IPS-18a (cell line): ENCODE measurements around the gene FMN2.

ENCODE experiments used
- H3K27ac ChIP-seq: one replicate; pipeline ENCODE4 v1.5.1; 2013; ENCODE audit warnings: low read length
- H3K27me3 ChIP-seq: one replicate; pipeline ENCODE4 v1.6.1; 2013; ENCODE audit warnings: mild to moderate bottlenecking, low read length; ENCODE audit not compliant: control insufficient read depth, insufficient read depth
- H3K36me3 ChIP-seq: one replicate; pipeline ENCODE4 v1.6.1; 2013; ENCODE audit warnings: low read depth, low read length; ENCODE audit not compliant: control insufficient read depth
- H3K4me1 ChIP-seq: one replicate; pipeline ENCODE4 v1.6.1; 2013; ENCODE audit warnings: low read depth, low read length; ENCODE audit not compliant: control insufficient read depth
- H3K4me3 ChIP-seq: one replicate; pipeline ENCODE4 v1.5.1; 2013; ENCODE audit warnings: low read length
- H3K9ac ChIP-seq: one replicate; pipeline ENCODE4 v1.6.1; 2013; ENCODE audit warnings: mild to moderate bottlenecking, low read length, moderate library complexity
- H3K9me3 ChIP-seq: one replicate; pipeline ENCODE4 v1.6.1; 2013; ENCODE audit warnings: low read depth, low read length; ENCODE audit not compliant: control insufficient read depth

Gene FMN2

GRCh38 chr1:240501115-240501514, 409.4 kb downstream of the FMN2 start:
- H3K4me1 ChIP-seq: no peaks in the 10 kb centered on the region
- H3K9ac ChIP-seq: no peak overlapping the region
- no peaks in the 10 kb centered on the region for H3K9me3 ChIP-seq
- H3K27me3 ChIP-seq: no peaks in the 10 kb centered on the region
- H3K27ac ChIP-seq: no peak overlapping the region
- no peak overlapping the region for H3K4me3 ChIP-seq
- H3K36me3 ChIP-seq: no peaks in the 10 kb centered on the region

- no peak overlapping the region for H3K27ac ChIP-seq
- no peaks in the 10 kb centered on the region for H3K27me3 ChIP-seq
- no peaks in the 10 kb centered on the region for H3K9me3 ChIP-seq
- no peaks in the 10 kb centered on the region for H3K36me3 ChIP-seq
- no peak overlapping the region for H3K4me3 ChIP-seq
- no peak overlapping the region for H3K9ac ChIP-seq
- H3K4me1 ChIP-seq: no peaks in the 10 kb centered on the region
Observed at GRCh38 chr1:240503036-240503435, 411.4 kb downstream of the FMN2 start.

- H3K9ac ChIP-seq: no peak overlapping the region
- no peak overlapping the region for H3K27ac ChIP-seq
- H3K36me3 ChIP-seq: no peaks in the 10 kb centered on the region
- no peaks in the 10 kb centered on the region for H3K4me1 ChIP-seq
- H3K27me3 ChIP-seq: no peaks in the 10 kb centered on the region
- H3K4me3 ChIP-seq: no peak overlapping the region
- no peaks in the 10 kb centered on the region for H3K9me3 ChIP-seq
Observed at GRCh38 chr1:240503558-240503957, 411.9 kb downstream of the FMN2 start.

GRCh38 chr1:240506176-240506575, 414.5 kb downstream of the FMN2 start:
- Histone ChIP-seq H3K36me3 (no peaks in the 10 kb centered on the region), H3K27ac (no peak overlapping the region), H3K9ac (no peak overlapping the region), H3K4me3 (no peak overlapping the region), H3K27me3 (no peaks in the 10 kb centered on the region), H3K4me1 (no peaks in the 10 kb centered on the region), H3K9me3 (no peaks in the 10 kb centered on the region)

GRCh38 chr1:240508201-240508600, 416.5 kb downstream of the FMN2 start:
- H3K27me3 ChIP-seq: no peaks in the 10 kb centered on the region
- no peaks in the 10 kb centered on the region for H3K36me3 ChIP-seq
- no peak overlapping the region for H3K9ac ChIP-seq
- H3K9me3 ChIP-seq: no peaks in the 10 kb centered on the region
- H3K4me1 ChIP-seq: no peaks in the 10 kb centered on the region
- no peak overlapping the region for H3K27ac ChIP-seq
- H3K4me3 ChIP-seq: no peak overlapping the region

- no peaks in the 10 kb centered on the region for H3K27me3 ChIP-seq
- H3K4me3 ChIP-seq: no peak overlapping the region
- H3K36me3 ChIP-seq: no peaks in the 10 kb centered on the region
- H3K4me1 ChIP-seq: no peaks in the 10 kb centered on the region
- H3K27ac ChIP-seq: no peak overlapping the region
- H3K9me3 ChIP-seq: no peaks in the 10 kb centered on the region
- no peak overlapping the region for H3K9ac ChIP-seq
Observed at GRCh38 chr1:240508950-240509349, 417.3 kb downstream of the FMN2 start.

- Histone ChIP-seq H3K27ac (no peak overlapping the region), H3K4me1 (no peaks in the 10 kb centered on the region), H3K27me3 (no peaks in the 10 kb centered on the region), H3K9ac (no peak overlapping the region), H3K9me3 (no peaks in the 10 kb centered on the region), H3K4me3 (no peak overlapping the region), H3K36me3 (no peaks in the 10 kb centered on the region)
Observed at GRCh38 chr1:240511789-240512188, 420.1 kb downstream of the FMN2 start.

- Histone ChIP-seq H3K4me3 (no peak overlapping the region), H3K9me3 (no peaks in the 10 kb centered on the region), H3K36me3 (no peaks in the 10 kb centered on the region), H3K27me3 (no peaks in the 10 kb centered on the region), H3K9ac (no peak overlapping the region), H3K4me1 (no peaks in the 10 kb centered on the region), H3K27ac (no peak overlapping the region)
Observed at GRCh38 chr1:240515505-240515904, 423.8 kb downstream of the FMN2 start.

GRCh38 chr1:240516069-240516468, 424.4 kb downstream of the FMN2 start:
- H3K27ac ChIP-seq: no peak overlapping the region
- no peaks in the 10 kb centered on the region for H3K27me3 ChIP-seq

GRCh38 chr1:240517891-240518290, 426.2 kb downstream of the FMN2 start:
- no peaks in the 10 kb centered on the region for H3K4me1 ChIP-seq
- H3K9me3 ChIP-seq: no peaks in the 10 kb centered on the region
- no peaks in the 10 kb centered on the region for H3K27me3 ChIP-seq
- no peak overlapping the region for H3K27ac ChIP-seq
- no peaks in the 10 kb centered on the region for H3K36me3 ChIP-seq
- no peak overlapping the region for H3K9ac ChIP-seq
- H3K4me3 ChIP-seq: no peak overlapping the region

More at GRCh38 chr1:240516069-240516468, 424.4 kb downstream of the FMN2 start:
- Histone ChIP-seq H3K9ac (no peak overlapping the region), H3K36me3 (no peaks in the 10 kb centered on the region), H3K4me3 (no peak overlapping the region), H3K4me1 (no peaks in the 10 kb centered on the region), H3K9me3 (no peaks in the 10 kb centered on the region)

GRCh38 chr1:240522122-240522822, 430.6 kb downstream of the FMN2 start:
- Histone ChIP-seq H3K4me1 (no peaks in the 10 kb centered on the region), H3K9ac (no peak overlapping the region), H3K36me3 (no peaks in the 10 kb centered on the region), H3K27ac (no peak overlapping the region), H3K9me3 (no peaks in the 10 kb centered on the region), H3K27me3 (no peaks in the 10 kb centered on the region), H3K4me3 (no peak overlapping the region)

GRCh38 chr1:240524356-240525069, 432.8 kb downstream of the FMN2 start:
- Histone ChIP-seq H3K9me3 (no peaks in the 10 kb centered on the region), H3K4me1 (no peaks in the 10 kb centered on the region), H3K4me3 (no peak overlapping the region), H3K36me3 (no peaks in the 10 kb centered on the region), H3K27ac (no peak overlapping the region), H3K9ac (no peak overlapping the region), H3K27me3 (no peaks in the 10 kb centered on the region)
